ENCODE measurements around the gene WWOX. TPM values are rescaled to one million over a fixed set of nuclear protein-coding genes. Genes with fewer than 3 reads are reported as not detected.

The WWOX gene
- total RNA-seq, 1 donor from 2014 or later = 16.7 TPM

- Histone ChIP-seq H3K4me1 (ENCODE audit: control insufficient read depth in 3 of 3, insufficient read depth in 3 of 3, low read length in 3 of 3) (no peaks in the 10 kb centered on the region), H3K9me3 (ENCODE audit: control insufficient read depth in 3 of 3, low read length in 3 of 3) (no peaks in the 10 kb centered on the region), H3K9ac (ENCODE audit: low read depth in 1 of 3, low read length in 3 of 3) (no peak overlapping the region), H3K27me3 (ENCODE audit: control insufficient read depth in 3 of 3, insufficient read depth in 3 of 3, low read length in 3 of 3) (no peaks in the 10 kb centered on the region), H3K36me3 (ENCODE audit: control insufficient read depth in 3 of 3, insufficient read depth in 3 of 3, low read length in 3 of 3) (no peaks in the 10 kb centered on the region), H3K27ac (ENCODE audit: low read depth, low read length) (no peak overlapping the region), H3K4me3 (ENCODE audit: low read length in 3 of 3) (no peak overlapping the region)
Observed at GRCh38 chr16:78288888-78289287, 189.4 kb downstream of the WWOX start.

GRCh38 chr16:78289373-78289772 is 189.9 kb downstream of the WWOX start:
- Histone ChIP-seq H3K9me3 (ENCODE audit: control insufficient read depth in 3 of 3, low read length in 3 of 3) (no peaks in the 10 kb centered on the region), H3K9ac (ENCODE audit: low read depth in 1 of 3, low read length in 3 of 3) (no peak overlapping the region), H3K4me1 (ENCODE audit: control insufficient read depth in 3 of 3, insufficient read depth in 3 of 3, low read length in 3 of 3) (no peaks in the 10 kb centered on the region), H3K27ac (ENCODE audit: low read depth, low read length) (no peak overlapping the region), H3K27me3 (ENCODE audit: control insufficient read depth in 3 of 3, insufficient read depth in 3 of 3, low read length in 3 of 3) (no peaks in the 10 kb centered on the region), H3K36me3 (ENCODE audit: control insufficient read depth in 3 of 3, insufficient read depth in 3 of 3, low read length in 3 of 3) (no peaks in the 10 kb centered on the region), H3K4me3 (ENCODE audit: low read length in 3 of 3) (no peak overlapping the region)

- Histone ChIP-seq H3K9me3 (ENCODE audit: control insufficient read depth in 3 of 3, low read length in 3 of 3) (no peaks in the 10 kb centered on the region), H3K4me1 (ENCODE audit: control insufficient read depth in 3 of 3, insufficient read depth in 3 of 3, low read length in 3 of 3) (no peaks in the 10 kb centered on the region), H3K27me3 (ENCODE audit: control insufficient read depth in 3 of 3, insufficient read depth in 3 of 3, low read length in 3 of 3) (no peaks in the 10 kb centered on the region), H3K36me3 (ENCODE audit: control insufficient read depth in 3 of 3, insufficient read depth in 3 of 3, low read length in 3 of 3) (no peaks in the 10 kb centered on the region), H3K4me3 (ENCODE audit: low read length in 3 of 3) (no peak overlapping the region), H3K27ac (ENCODE audit: low read depth, low read length) (no peak overlapping the region), H3K9ac (ENCODE audit: low read depth in 1 of 3, low read length in 3 of 3) (no peak overlapping the region)
Observed at GRCh38 chr16:78289844-78290277, 190.4 kb downstream of the WWOX start.

- Histone ChIP-seq H3K36me3 (ENCODE audit: control insufficient read depth in 3 of 3, insufficient read depth in 3 of 3, low read length in 3 of 3) (no peaks in the 10 kb centered on the region), H3K4me3 (ENCODE audit: low read length in 3 of 3) (no peak overlapping the region), H3K9me3 (ENCODE audit: control insufficient read depth in 3 of 3, low read length in 3 of 3) (no peaks in the 10 kb centered on the region), H3K27me3 (ENCODE audit: control insufficient read depth in 3 of 3, insufficient read depth in 3 of 3, low read length in 3 of 3) (no peaks in the 10 kb centered on the region), H3K27ac (ENCODE audit: low read depth, low read length) (no peak overlapping the region), H3K9ac (ENCODE audit: low read depth in 1 of 3, low read length in 3 of 3) (no peak overlapping the region), H3K4me1 (ENCODE audit: control insufficient read depth in 3 of 3, insufficient read depth in 3 of 3, low read length in 3 of 3) (no peaks in the 10 kb centered on the region)
Observed at GRCh38 chr16:78290395-78290794, 190.9 kb downstream of the WWOX start.

GRCh38 chr16:78290872-78291591 is 191.6 kb downstream of the WWOX start:
- Histone ChIP-seq H3K9me3 (ENCODE audit: control insufficient read depth in 3 of 3, low read length in 3 of 3) (no peaks in the 10 kb centered on the region), H3K27ac (ENCODE audit: low read depth, low read length) (no peak overlapping the region), H3K27me3 (ENCODE audit: control insufficient read depth in 3 of 3, insufficient read depth in 3 of 3, low read length in 3 of 3) (no peaks in the 10 kb centered on the region), H3K4me1 (ENCODE audit: control insufficient read depth in 3 of 3, insufficient read depth in 3 of 3, low read length in 3 of 3) (no peaks in the 10 kb centered on the region), H3K9ac (ENCODE audit: low read depth in 1 of 3, low read length in 3 of 3) (no peak overlapping the region), H3K4me3 (ENCODE audit: low read length in 3 of 3) (no peak overlapping the region), H3K36me3 (ENCODE audit: control insufficient read depth in 3 of 3, insufficient read depth in 3 of 3, low read length in 3 of 3) (no peaks in the 10 kb centered on the region)

GRCh38 chr16:78291604-78292003 is 192.2 kb downstream of the WWOX start:
- H3K9ac ChIP-seq (ENCODE audit: low read depth in 1 of 3, low read length in 3 of 3) = no peak overlapping the region

GRCh38 chr16:78292086-78292843 is 192.8 kb downstream of the WWOX start:
- Histone ChIP-seq H3K9ac (ENCODE audit: low read depth in 1 of 3, low read length in 3 of 3) (no peak overlapping the region), H3K4me1 (ENCODE audit: control insufficient read depth in 3 of 3, insufficient read depth in 3 of 3, low read length in 3 of 3) (no peaks in the 10 kb centered on the region), H3K9me3 (ENCODE audit: control insufficient read depth in 3 of 3, low read length in 3 of 3) (no peaks in the 10 kb centered on the region), H3K36me3 (ENCODE audit: control insufficient read depth in 3 of 3, insufficient read depth in 3 of 3, low read length in 3 of 3) (no peaks in the 10 kb centered on the region), H3K27ac (ENCODE audit: low read depth, low read length) (no peak overlapping the region), H3K27me3 (ENCODE audit: control insufficient read depth in 3 of 3, insufficient read depth in 3 of 3, low read length in 3 of 3) (no peaks in the 10 kb centered on the region), H3K4me3 (ENCODE audit: low read length in 3 of 3) (no peak overlapping the region)

More at GRCh38 chr16:78291604-78292003, 192.2 kb downstream of the WWOX start:
- Histone ChIP-seq H3K36me3 (ENCODE audit: control insufficient read depth in 3 of 3, insufficient read depth in 3 of 3, low read length in 3 of 3) (no peaks in the 10 kb centered on the region), H3K4me1 (ENCODE audit: control insufficient read depth in 3 of 3, insufficient read depth in 3 of 3, low read length in 3 of 3) (no peaks in the 10 kb centered on the region), H3K27ac (ENCODE audit: low read depth, low read length) (no peak overlapping the region), H3K9me3 (ENCODE audit: control insufficient read depth in 3 of 3, low read length in 3 of 3) (no peaks in the 10 kb centered on the region), H3K27me3 (ENCODE audit: control insufficient read depth in 3 of 3, insufficient read depth in 3 of 3, low read length in 3 of 3) (no peaks in the 10 kb centered on the region), H3K4me3 (ENCODE audit: low read length in 3 of 3) (no peak overlapping the region)

- Histone ChIP-seq H3K9me3 (ENCODE audit: control insufficient read depth in 3 of 3, low read length in 3 of 3) (no peaks in the 10 kb centered on the region), H3K36me3 (ENCODE audit: control insufficient read depth in 3 of 3, insufficient read depth in 3 of 3, low read length in 3 of 3) (no peaks in the 10 kb centered on the region), H3K27ac (ENCODE audit: low read depth, low read length) (no peak overlapping the region)
Observed at GRCh38 chr16:78292844-78293380, 193.5 kb downstream of the WWOX start.

GRCh38 chr16:78294538-78295225 is 195.2 kb downstream of the WWOX start:
- no peaks in the 10 kb centered on the region for H3K4me1 ChIP-seq (ENCODE audit: control insufficient read depth in 3 of 3, insufficient read depth in 3 of 3, low read length in 3 of 3)
- H3K4me3 ChIP-seq (ENCODE audit: low read length in 3 of 3) = no peak overlapping the region
- H3K27me3 ChIP-seq (ENCODE audit: control insufficient read depth in 3 of 3, insufficient read depth in 3 of 3, low read length in 3 of 3) = no peaks in the 10 kb centered on the region
- H3K27ac ChIP-seq (ENCODE audit: low read depth, low read length) = no peak overlapping the region
- H3K9ac ChIP-seq (ENCODE audit: low read depth in 1 of 3, low read length in 3 of 3) = no peak overlapping the region
- H3K36me3 ChIP-seq (ENCODE audit: control insufficient read depth in 3 of 3, insufficient read depth in 3 of 3, low read length in 3 of 3) = no peaks in the 10 kb centered on the region
- no peaks in the 10 kb centered on the region for H3K9me3 ChIP-seq (ENCODE audit: control insufficient read depth in 3 of 3, low read length in 3 of 3)

More at GRCh38 chr16:78292844-78293380, 193.5 kb downstream of the WWOX start:
- Histone ChIP-seq H3K27me3 (ENCODE audit: control insufficient read depth in 3 of 3, insufficient read depth in 3 of 3, low read length in 3 of 3) (no peaks in the 10 kb centered on the region), H3K4me3 (ENCODE audit: low read length in 3 of 3) (no peak overlapping the region), H3K9ac (ENCODE audit: low read depth in 1 of 3, low read length in 3 of 3) (no peak overlapping the region), H3K4me1 (ENCODE audit: control insufficient read depth in 3 of 3, insufficient read depth in 3 of 3, low read length in 3 of 3) (no peaks in the 10 kb centered on the region)
